GM12874 (cell line): ENCODE results near the gene RPTN.

ENCODE experiments used
- TF ChIP-seq, protein P1 (sequence below): IDR thresholded peaks from 2 replicates; pipeline ENCODE4 v1.5.1; 2011; ENCODE audit warnings: low read depth, mild to moderate bottlenecking, control low read depth, low read length, moderate library complexity; ENCODE audit not compliant: insufficient read depth

The RPTN gene

DNA sequence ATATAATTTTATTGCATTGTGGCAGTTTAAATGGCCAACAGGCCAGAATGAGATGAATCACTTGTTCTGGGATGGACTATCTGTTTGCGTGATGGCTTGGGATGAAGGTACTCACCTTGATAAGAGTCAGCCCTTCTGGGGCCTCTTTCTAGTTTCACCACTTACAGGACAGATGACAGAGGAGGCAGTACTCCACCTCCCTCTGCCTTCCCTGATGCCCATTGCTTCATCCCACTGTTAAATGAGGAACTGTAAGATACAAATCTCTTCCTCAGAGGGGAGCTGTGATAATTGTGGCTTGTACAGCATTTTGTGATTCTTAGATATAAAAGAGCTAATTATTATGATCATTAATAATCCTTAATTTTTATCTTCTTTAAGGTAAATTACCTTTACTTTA lies 40.1 kb downstream of the RPTN start:
- TF ChIP-seq, protein P1, sequence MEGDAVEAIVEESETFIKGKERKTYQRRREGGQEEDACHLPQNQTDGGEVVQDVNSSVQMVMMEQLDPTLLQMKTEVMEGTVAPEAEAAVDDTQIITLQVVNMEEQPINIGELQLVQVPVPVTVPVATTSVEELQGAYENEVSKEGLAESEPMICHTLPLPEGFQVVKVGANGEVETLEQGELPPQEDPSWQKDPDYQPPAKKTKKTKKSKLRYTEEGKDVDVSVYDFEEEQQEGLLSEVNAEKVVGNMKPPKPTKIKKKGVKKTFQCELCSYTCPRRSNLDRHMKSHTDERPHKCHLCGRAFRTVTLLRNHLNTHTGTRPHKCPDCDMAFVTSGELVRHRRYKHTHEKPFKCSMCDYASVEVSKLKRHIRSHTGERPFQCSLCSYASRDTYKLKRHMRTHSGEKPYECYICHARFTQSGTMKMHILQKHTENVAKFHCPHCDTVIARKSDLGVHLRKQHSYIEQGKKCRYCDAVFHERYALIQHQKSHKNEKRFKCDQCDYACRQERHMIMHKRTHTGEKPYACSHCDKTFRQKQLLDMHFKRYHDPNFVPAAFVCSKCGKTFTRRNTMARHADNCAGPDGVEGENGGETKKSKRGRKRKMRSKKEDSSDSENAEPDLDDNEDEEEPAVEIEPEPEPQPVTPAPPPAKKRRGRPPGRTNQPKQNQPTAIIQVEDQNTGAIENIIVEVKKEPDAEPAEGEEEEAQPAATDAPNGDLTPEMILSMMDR: no peak

DNA sequence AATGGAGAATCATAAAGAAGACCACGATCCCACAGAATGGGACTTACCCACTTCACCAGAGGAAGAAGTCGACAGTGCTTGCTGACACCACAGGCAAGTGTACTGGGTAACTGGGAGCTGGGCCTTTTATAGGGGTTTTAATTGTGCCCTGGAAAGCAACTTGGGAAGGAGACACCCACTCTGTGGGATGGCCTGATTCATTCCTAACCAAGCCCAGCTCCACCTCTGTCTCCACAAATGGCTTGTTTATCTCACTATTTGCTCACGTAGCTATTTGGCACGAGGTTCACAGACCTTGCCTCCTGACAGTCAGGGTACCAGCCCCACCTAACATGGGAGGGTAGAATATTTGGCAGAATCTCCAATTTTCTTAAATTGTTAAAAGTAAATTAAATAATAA lies 43.7 kb downstream of the RPTN start, which contains the start of gene TCHH:
TSS of gene TCHH (minus strand) at position 101 of the 400 bp plus-strand sequence. CDS start 1,364 bp downstream, outside the sequence.
- TF ChIP-seq, protein P1: no peak

DNA sequence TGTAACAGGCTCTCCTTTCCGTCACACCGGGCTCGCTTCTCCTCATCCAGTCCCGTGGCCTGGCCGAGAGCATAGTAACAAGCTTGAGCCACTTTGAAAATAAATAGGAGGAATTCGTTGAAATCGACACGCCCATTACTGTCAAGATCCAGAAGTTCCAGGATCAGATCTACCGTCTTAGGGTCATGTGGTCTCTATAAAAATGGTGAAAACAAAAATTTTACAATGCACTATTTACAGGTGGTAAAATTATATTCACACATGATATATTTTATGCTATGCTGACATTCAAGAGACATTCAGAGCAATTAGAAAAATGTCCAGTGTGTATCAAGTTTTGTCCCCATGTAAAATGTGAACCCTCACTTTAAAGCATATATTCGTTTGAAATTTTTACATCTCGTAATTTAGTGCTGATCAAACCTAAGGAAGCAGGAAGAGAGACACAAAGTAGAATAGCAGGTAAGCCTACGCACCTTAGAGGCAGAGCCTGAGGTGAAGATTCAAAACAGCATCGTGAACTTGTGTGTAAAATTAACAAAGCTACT lies 46.1 kb downstream of the RPTN start:
- TF ChIP-seq, protein P1: no peak

DNA sequence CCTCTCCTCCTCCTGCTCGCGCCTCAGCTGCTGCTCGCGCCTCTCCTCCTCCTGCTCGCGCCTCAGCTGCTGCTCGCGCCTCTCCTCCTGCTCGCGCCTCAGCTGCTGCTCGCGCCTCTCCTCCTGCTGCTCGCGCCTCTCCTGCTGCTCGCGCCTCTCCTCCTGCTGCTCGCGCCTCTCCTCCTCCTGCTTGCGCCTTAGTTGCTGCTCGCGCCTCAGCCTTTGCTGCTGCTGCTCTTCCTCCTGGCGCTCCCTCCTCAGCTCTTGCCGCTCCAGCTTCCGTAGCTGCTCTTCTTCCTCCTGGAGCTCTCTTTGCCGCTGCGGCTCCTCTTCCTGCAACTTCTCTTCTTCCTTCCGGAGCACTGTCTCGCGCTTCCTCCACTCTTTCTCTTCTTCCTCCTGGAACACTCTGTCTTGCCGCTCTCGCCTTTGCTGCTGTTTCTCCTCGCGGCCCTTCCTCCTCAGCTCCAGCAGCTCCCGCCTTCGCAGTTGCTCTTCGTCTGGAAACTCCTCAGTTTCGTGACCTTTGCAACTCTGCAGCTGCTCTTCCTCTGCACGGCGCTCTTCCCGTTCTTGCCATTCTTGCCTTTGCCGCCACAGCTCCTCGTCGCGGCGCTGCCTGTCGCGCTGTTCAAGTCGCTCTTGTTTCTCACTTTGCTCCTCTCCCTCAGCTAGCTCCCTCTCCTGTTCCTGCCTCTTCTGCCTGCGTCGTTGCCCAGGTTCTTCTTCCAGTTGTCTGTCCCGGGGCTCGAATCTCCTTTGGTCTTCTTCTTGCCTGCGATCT lies 46.7 kb downstream of the RPTN start:
- TF ChIP-seq, protein P1: no peak

DNA sequence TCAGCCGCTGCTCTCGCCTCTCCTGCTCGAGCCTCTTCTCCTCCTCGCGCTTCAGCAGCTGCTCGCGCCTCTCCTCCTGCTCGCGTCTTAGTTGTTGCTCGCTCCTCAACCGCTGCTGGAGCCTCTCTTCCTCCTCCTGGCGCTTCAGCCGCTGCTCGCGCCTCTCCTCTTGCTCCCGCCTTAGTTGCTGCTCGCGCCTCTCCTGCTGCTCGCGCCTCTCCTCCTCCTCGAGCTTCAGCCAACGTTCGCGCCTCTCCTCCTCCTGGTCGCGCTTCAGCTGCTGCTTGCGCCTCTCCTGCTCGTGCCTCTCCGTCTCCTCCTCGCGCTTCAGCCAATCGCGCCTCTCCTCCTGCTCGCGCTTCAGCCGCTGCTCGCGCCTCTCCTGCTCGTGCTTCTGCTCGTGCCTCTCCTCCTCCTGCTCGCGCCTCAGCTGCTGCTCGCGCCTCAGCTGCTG lies 47.5 kb downstream of the RPTN start:
- TF ChIP-seq, protein P1: no peak

DNA sequence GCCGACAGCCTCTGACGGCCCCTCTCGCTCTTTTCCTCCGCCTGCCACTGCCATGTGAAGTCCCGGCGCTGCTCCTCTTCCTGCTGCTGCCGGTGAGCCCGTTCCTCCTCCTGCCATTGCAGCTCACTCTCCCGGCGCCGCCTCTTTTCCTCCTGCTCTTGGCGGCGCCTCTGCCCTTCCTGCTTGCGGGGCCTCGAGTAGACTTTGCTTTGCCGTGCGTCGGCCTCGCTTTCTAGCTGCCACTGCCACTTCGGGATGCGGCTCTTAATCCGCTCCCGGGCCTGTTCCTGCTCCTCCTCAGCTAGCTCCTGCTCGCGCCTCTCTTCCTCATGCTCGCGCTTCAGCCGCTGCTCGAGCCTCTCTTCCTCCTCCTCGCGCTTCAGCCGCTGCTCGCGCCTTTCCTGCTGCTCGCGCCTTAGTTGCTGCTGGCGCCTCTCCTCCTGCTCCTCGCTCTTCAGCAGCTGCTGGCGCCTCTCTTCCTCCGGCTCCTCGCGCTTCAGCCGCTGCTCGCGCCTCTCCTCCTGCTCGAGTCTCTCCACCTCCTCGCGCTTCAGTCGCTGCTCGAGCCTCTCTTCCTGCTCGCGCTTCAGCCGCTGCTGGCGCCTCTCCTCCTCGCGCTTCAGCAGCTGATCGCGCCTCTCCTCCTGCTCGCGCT lies 48.0 kb downstream of the RPTN start:
- TF ChIP-seq, protein P1: no peak

DNA sequence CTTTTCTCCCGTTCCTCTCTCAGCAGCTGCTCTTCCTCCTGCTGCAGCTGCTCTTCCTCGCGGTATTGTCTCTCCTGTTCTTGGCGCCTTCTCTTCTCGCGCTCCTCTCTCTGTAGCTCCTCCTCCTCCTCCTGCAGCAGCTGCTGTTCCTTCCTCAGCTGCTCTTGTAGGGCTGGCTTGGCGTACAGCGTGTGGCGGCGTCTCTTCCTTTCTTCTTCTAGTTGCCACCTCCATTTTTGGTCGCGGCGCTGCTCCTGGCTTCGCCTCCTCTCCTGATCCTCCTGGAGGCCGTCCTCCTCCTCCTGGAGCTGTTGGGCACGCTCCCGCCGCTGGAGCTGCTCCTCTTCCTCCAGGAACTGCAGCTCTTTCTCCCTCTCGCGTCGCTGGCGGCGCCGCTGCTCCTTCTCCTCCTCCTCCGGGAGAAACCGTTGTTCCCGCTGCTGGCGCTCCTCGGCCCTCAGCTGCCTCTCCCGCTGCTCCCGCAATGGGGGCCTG lies 48.6 kb downstream of the RPTN start:
- TF ChIP-seq, protein P1: no peak
